ENCODE data around the gene CNRIP1.

- TF ChIP-seq CTCF (IDR thresholded peaks at IDR 0.05 in 8 of 11, conservative IDR thresholded peaks at IDR 0.05 in 3 of 11) (no peak), POLR2A (IDR thresholded peaks at IDR 0.05) (no peak)
Observed at GRCh38 chr2:68341062-68341329, 21.2 kb upstream of the CNRIP1 start.

All from spleen (tissue), 7 donors.